B cell (primary cell): ENCODE measurements around the gene TPSB2. TPM values are rescaled to one million over a fixed set of nuclear protein-coding genes. Genes with fewer than 3 reads are reported as not detected.

Experiments
- ATAC-seq: fragments of 200-7000 bp; cut with Tn5 transposase; one replicate; pipeline ENCODE4 v1.10.0; 2021; ENCODE audit warnings: low read depth, mild to moderate bottlenecking, moderate number of reproducible peaks, moderate library complexity
- CTCF ChIA-PET: fragments of 350-600 bp; sonication (Branson Sonifier 250); formaldehyde crosslinking; loops from one replicate; lab custom pipeline; 2021; ENCODE audit warnings: antibody characterized with exemption, inconsistent platforms; lab: Charles Lee
- POLR2A ChIA-PET: fragments of 350-600 bp; sonication (Branson Sonifier 250); formaldehyde crosslinking; loops from one replicate; lab custom pipeline; 2021; ENCODE audit warnings: antibody characterized with exemption; lab: Charles Lee
- DNase-seq: peaks from one replicate; pipeline ENCODE4 v3.0.0; 2013
- H2AFZ ChIP-seq: 2 replicates; pipeline ENCODE4 v1.6.1; 2012; ENCODE audit warnings: mild to moderate bottlenecking, low read depth, low read length; ENCODE audit not compliant: insufficient read depth, poor library complexity, severe bottlenecking
- H3K27ac ChIP-seq, 2 donors: 1 replicate in 1 of 2; 2 replicates in 1 of 2; pipeline ENCODE4 v1.5.1; 2012 to 2013; ENCODE audit warnings: low read length in 2 of 2, mild to moderate bottlenecking in 2 of 2, moderate library complexity in 1 of 2
- H3K27me3 ChIP-seq, 4 experiments: fragments of 200-600 bp in 1 of 4; sonication (generic) in 1 of 4; replicated peaks in 1 of 4; 1 replicate in 2 of 4; 2 replicates in 2 of 4; pipeline versions ENCODE4 v1.6.1 to v1.7.0; 2013 to 2016; ENCODE audit warnings: low read length in 3 of 4, mild to moderate bottlenecking in 2 of 4, mixed read lengths in 1 of 4, moderate library complexity in 1 of 4; ENCODE audit not compliant: insufficient read depth in 4 of 4, control insufficient read depth in 3 of 4; ENCODE audit errors: control extremely low read depth in 1 of 4
- H3K36me3 ChIP-seq, 2 experiments: replicated peaks in 1 of 2; 1 replicate in 1 of 2; 2 replicates in 1 of 2; pipeline versions ENCODE4 v1.6.1 to v1.7.1; 2013; ENCODE audit warnings: low read length in 1 of 2; ENCODE audit not compliant: insufficient read depth in 2 of 2, control insufficient read depth in 1 of 2; ENCODE audit errors: control extremely low read depth in 1 of 2, extremely low read depth in 1 of 2
- H3K4me1 ChIP-seq, 2 donors: fragments of 200-600 bp in 1 of 2; sonication (generic) in 1 of 2; 1 replicate in 1 of 2; 2 replicates in 1 of 2; pipeline versions ENCODE4 v1.5.1 to v1.6.1; 2013 to 2017; ENCODE audit warnings: low read length in 2 of 2; ENCODE audit not compliant: control insufficient read depth in 2 of 2, insufficient read depth in 2 of 2
- H3K4me2 ChIP-seq: replicated peaks from 2 replicates; pipeline ENCODE3; 2012; ENCODE audit warnings: mild to moderate bottlenecking, low read depth, low read length; ENCODE audit not compliant: poor library complexity, severe bottlenecking
- H3K4me3 ChIP-seq, 5 experiments: fragments of 200-600 bp in 1 of 5; sonication (generic) in 1 of 5; 1 replicate in 3 of 5; 2 replicates in 2 of 5; pipeline versions ENCODE4 v1.5.1 to v1.7.0; 2011 to 2016; ENCODE audit warnings: low read length in 4 of 5, mild to moderate bottlenecking in 4 of 5, low read depth in 2 of 5, control low read depth in 1 of 5, moderate library complexity in 1 of 5; ENCODE audit not compliant: insufficient read depth in 1 of 5; ENCODE audit errors: control extremely low read depth in 1 of 5, extremely low read depth in 1 of 5
- H3K79me2 ChIP-seq: fragments of 200-600 bp; sonication (generic); one replicate; pipeline ENCODE4 v1.6.0; 2016; ENCODE audit warnings: low read length; ENCODE audit not compliant: control insufficient read depth, insufficient read depth
- H3K9ac ChIP-seq: fragments of 200-600 bp; sonication (generic); 2 replicates; pipeline ENCODE4 v1.6.1; 2017; ENCODE audit warnings: mild to moderate bottlenecking, low read length, moderate library complexity
- H3K9me3 ChIP-seq, 3 donors: one replicate each; pipeline versions ENCODE4 v1.6.1 to v1.7.1; 2013; ENCODE audit warnings: low read length in 2 of 3; ENCODE audit not compliant: control insufficient read depth in 2 of 3, insufficient read depth in 1 of 3; ENCODE audit errors: control extremely low read depth in 1 of 3
- H4K20me1 ChIP-seq: 2 replicates; pipeline ENCODE4 v1.6.0; 2012; ENCODE audit warnings: mild to moderate bottlenecking, low read length; ENCODE audit not compliant: insufficient read depth, control insufficient read depth, poor library complexity, severe bottlenecking
- H3K27ac Mint-ChIP-seq: one replicate; pipeline ENCODE4 v1.8.0; 2021; ENCODE audit warnings: mixed read lengths
- H3K27me3 Mint-ChIP-seq: one replicate; pipeline ENCODE4 v1.8.0; 2021; ENCODE audit warnings: mixed read lengths
- H3K4me1 Mint-ChIP-seq: one replicate; pipeline ENCODE4 v1.8.0; 2021; ENCODE audit warnings: mixed read lengths
- H3K4me3 Mint-ChIP-seq: one replicate; pipeline ENCODE4 v1.8.0; 2021; ENCODE audit warnings: mixed read lengths
- H3K9me3 Mint-ChIP-seq: one replicate; pipeline ENCODE4 v1.8.0; 2022; ENCODE audit warnings: mixed read lengths; ENCODE audit not compliant: insufficient read depth
- EZH2 ChIP-seq: IDR thresholded peaks from 2 replicates; pipeline ENCODE4 v1.6.1; 2012; ENCODE audit warnings: borderline replicate concordance, low read depth, mild to moderate bottlenecking, moderate library complexity, low read length; ENCODE audit not compliant: insufficient read depth, poor library complexity, severe bottlenecking
- WGBS: methylation state at CpG from one replicate; pipeline ENCODE4 v1.1.5; 2013; ENCODE audit warnings: missing lambda C conversion rate; ENCODE audit not compliant: insufficient coverage; 5-methylcytosine and 5-hydroxymethylcytosine counted together
- intact Hi-C: fragments of 100-400 bp; cut with micrococcal nuclease; formaldehyde crosslinking; loops from one replicate; pipeline ENCODE4 v1.10.0; 2022
- polyA plus RNA-seq: library from polyadenylated mRNA; depleted of rRNA; stranded (reverse); fragments of >200 nt; gene quantifications from 2 replicates; pipeline ENCODE4 v1.2.3, GENCODE V29; 2012
- total RNA-seq, 2 donors: library from RNA; stranded (reverse); fragments of 120-200 nt in 1 of 2; gene quantifications; 1 replicate in 1 of 2; 2 replicates in 1 of 2; pipeline versions ENCODE4 v1.2.3 to v1.2.4, GENCODE V29; 2013 to 2022
- TF ChIP-seq, protein P1 (sequence below): fragments of 200-600 bp; IDR thresholded peaks from one replicate; pipeline ENCODE4 v1.8.0; 2022; ENCODE audit warnings: antibody characterized with exemption, mild to moderate bottlenecking

TPSB2 gene
- total and polyA plus RNA-seq, 2 donors (not counting 1 experiment from before 2014, with no cell fraction given): not detected

DNA sequence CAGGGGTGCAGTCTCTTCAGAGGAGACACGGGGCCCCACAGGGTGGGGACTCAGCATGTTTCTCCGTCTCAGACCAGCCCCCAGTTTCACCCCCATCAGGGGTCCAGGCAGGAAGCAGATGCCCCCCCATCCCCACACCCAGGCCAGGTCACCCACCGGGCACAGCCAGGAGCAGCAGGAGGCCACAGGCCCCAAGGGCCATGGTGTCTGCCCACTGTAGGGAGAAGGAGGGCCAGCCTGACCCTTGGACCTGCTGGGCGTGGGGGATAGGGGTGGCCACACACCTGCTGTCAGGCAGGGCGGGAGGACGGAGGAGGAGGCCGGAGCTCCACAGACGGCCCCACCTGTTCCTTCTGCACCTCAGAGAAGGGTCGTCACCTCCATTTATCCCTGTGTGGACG lies 4.9 kb downstream of the TPSB2 start, which contains the start of gene TPSG1:
TSS of gene TPSG1 (minus strand) at position 218 of the 401 bp plus-strand sequence. CDS start at position 202, 16 bp downstream.
- H3K27me3 ChIP-seq: no peaks in the 10 kb centered on the region
- no peak within 1 kb of the TSS for H3K4me3 ChIP-seq
- no peaks in the 10 kb centered on the region for H3K4me1 Mint-ChIP-seq
- H3K9me3 Mint-ChIP-seq: no peaks in the 10 kb centered on the region
- TF ChIP-seq EZH2: no peak
- TF ChIP-seq, protein P1, sequence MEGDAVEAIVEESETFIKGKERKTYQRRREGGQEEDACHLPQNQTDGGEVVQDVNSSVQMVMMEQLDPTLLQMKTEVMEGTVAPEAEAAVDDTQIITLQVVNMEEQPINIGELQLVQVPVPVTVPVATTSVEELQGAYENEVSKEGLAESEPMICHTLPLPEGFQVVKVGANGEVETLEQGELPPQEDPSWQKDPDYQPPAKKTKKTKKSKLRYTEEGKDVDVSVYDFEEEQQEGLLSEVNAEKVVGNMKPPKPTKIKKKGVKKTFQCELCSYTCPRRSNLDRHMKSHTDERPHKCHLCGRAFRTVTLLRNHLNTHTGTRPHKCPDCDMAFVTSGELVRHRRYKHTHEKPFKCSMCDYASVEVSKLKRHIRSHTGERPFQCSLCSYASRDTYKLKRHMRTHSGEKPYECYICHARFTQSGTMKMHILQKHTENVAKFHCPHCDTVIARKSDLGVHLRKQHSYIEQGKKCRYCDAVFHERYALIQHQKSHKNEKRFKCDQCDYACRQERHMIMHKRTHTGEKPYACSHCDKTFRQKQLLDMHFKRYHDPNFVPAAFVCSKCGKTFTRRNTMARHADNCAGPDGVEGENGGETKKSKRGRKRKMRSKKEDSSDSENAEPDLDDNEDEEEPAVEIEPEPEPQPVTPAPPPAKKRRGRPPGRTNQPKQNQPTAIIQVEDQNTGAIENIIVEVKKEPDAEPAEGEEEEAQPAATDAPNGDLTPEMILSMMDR: no peak
- no peak within 1 kb of the TSS for H3K27ac ChIP-seq
- H3K4me3 Mint-ChIP-seq: no peak within 1 kb of the TSS
- CTCF ChIA-PET: no interaction called here
- H3K36me3 ChIP-seq: no peaks in the 10 kb centered on the region
- no peak within 1 kb of the TSS for H3K9ac ChIP-seq
- H3K4me2 ChIP-seq: no peak within 1 kb of the TSS
- POLR2A ChIA-PET: no interaction called here
- intact Hi-C loops: no loop called here
- no peak within 1 kb of the TSS for H2AFZ ChIP-seq
- no peak within 1 kb of the TSS for H3K27ac Mint-ChIP-seq
- H4K20me1 ChIP-seq: no peaks in the 10 kb centered on the region
- no peaks in the 10 kb centered on the region for H3K4me1 ChIP-seq
- WGBS: 72% methylated on average over 7 of the region's 10 CpGs
- ATAC-seq (no peak), DNase-seq (no peak)
- H3K9me3 ChIP-seq: no peaks in the 10 kb centered on the region
- H3K27me3 Mint-ChIP-seq: no peaks in the 10 kb centered on the region
- no peaks in the 10 kb centered on the region for H3K79me2 ChIP-seq

DNA sequence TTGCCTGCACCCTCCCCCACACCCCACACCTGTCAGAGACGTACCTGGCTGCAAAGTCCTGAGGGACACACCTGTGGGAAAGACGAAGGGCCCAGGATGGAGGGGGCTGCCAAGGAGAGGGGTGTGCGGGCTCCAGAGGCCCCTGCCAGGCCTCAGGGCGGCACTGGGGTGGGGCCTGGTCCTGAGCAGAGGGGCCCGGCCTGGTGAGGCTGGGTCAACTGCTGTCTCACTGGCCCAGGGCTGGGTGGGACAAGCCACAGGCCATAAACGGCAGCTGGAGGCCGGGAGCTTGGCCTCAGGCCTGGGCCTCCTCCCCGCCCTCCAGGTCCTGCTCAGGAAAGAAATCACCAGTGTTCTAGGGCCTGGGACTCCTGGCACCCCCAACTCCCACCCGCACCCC lies 5.4 kb downstream of the TPSB2 start:
- Histone ChIP-seq H3K4me1 (no peaks in the 10 kb centered on the region), H3K9me3 (no peaks in the 10 kb centered on the region), H3K4me2 (no peak overlapping the region), H3K27ac (no peak overlapping the region), H2AFZ (no peak overlapping the region), H3K79me2 (no peaks in the 10 kb centered on the region), H3K36me3 (no peaks in the 10 kb centered on the region), H3K27me3 (no peaks in the 10 kb centered on the region), H4K20me1 (no peaks in the 10 kb centered on the region), H3K9ac (no peak overlapping the region), H3K4me3 (no peak overlapping the region)
- DNase-seq: no peak
- no peak for ATAC-seq
- Mint-ChIP-seq H3K4me3 (no peak overlapping the region), H3K27me3 (no peaks in the 10 kb centered on the region), H3K9me3 (no peaks in the 10 kb centered on the region), H3K27ac (no peak overlapping the region), H3K4me1 (no peaks in the 10 kb centered on the region)
- intact Hi-C loops: no loop called here
- 84% methylated on average over 7 of the region's 9 CpGs for WGBS
- ChIA-PET CTCF (no interaction called here), POLR2A (no interaction called here)
- TF ChIP-seq, protein P1: no peak
- TF ChIP-seq EZH2: no peak
